Fibroblast of lung (primary cell): ENCODE data around the gene GAB1. TPM values are rescaled to one million over a fixed set of nuclear protein-coding genes. Genes with fewer than 3 reads are reported as not detected.
A peak's percentile ranks its signal among the peaks of the same experiment; 100 is the strongest.

Source experiments
- DNase-seq, 2 donors: peaks; one replicate each; pipeline versions ENCODE4 v3.0.0 to v3.0.0-alpha.2; 2010; ENCODE audit warnings: low read depth in 2 of 2
- H2AFZ ChIP-seq: 2 replicates; pipeline ENCODE4 v1.5.1; 2012; ENCODE audit warnings: low read length, control low read depth, inconsistent platforms
- H3K27ac ChIP-seq: 2 replicates; pipeline ENCODE4 v1.5.1; 2011; ENCODE audit warnings: low read length, control low read depth; ENCODE audit not compliant: insufficient read depth
- H3K27me3 ChIP-seq: 2 replicates; pipeline ENCODE4 v1.5.1; 2011; ENCODE audit warnings: mild to moderate bottlenecking, low read length; ENCODE audit not compliant: control insufficient read depth, insufficient read depth
- H3K36me3 ChIP-seq: 2 replicates; pipeline ENCODE4 v1.5.1; 2011; ENCODE audit warnings: low read length; ENCODE audit not compliant: control insufficient read depth, insufficient read depth
- H3K4me1 ChIP-seq: 2 replicates; pipeline ENCODE4 v1.5.1; 2011; ENCODE audit warnings: low read length; ENCODE audit not compliant: control insufficient read depth, insufficient read depth; ENCODE audit errors: extremely low read depth
- H3K4me2 ChIP-seq: 2 replicates; pipeline ENCODE4 v1.5.1; 2011; ENCODE audit warnings: low read length, control low read depth; ENCODE audit not compliant: insufficient read depth; ENCODE audit errors: extremely low read depth
- H3K4me3 ChIP-seq, 4 experiments: fragments of 200-600 bp in 1 of 4; sonication (generic) in 1 of 4; replicated peaks in 1 of 4; 2 replicates each; pipeline ENCODE4 v1.5.1; 2011 to 2016; ENCODE audit warnings: low read length in 4 of 4, low read depth in 3 of 4, mild to moderate bottlenecking in 3 of 4, control low read depth in 2 of 4, inconsistent platforms in 1 of 4, mixed read lengths in 1 of 4; ENCODE audit not compliant: insufficient read depth in 1 of 4; ENCODE audit errors: control extremely low read depth in 1 of 4
- H3K79me2 ChIP-seq: 2 replicates; pipeline ENCODE4 v1.5.1; 2012; ENCODE audit warnings: mild to moderate bottlenecking, low read length, inconsistent platforms; ENCODE audit not compliant: control insufficient read depth, insufficient read depth
- H3K9ac ChIP-seq: 2 replicates; pipeline ENCODE4 v1.5.1; 2011; ENCODE audit warnings: mild to moderate bottlenecking, low read length, control low read depth; ENCODE audit not compliant: insufficient read depth
- H3K9me3 ChIP-seq: 2 replicates; pipeline ENCODE4 v1.5.1; 2012; ENCODE audit warnings: low read depth, low read length; ENCODE audit not compliant: control insufficient read depth, insufficient read depth
- H4K20me1 ChIP-seq: 2 replicates; pipeline ENCODE4 v1.5.1; 2011; ENCODE audit warnings: low read length; ENCODE audit not compliant: control insufficient read depth, insufficient read depth; ENCODE audit errors: extremely low read depth
- EZH2 ChIP-seq: IDR thresholded peaks from 2 replicates; pipeline ENCODE4 v1.5.1; 2012; ENCODE audit warnings: low read length, control low read depth, mild to moderate bottlenecking; ENCODE audit errors: missing control alignments
- polyA plus RNA-seq, 2 donors: library from polyadenylated mRNA; depleted of rRNA in 1 of 2; stranded (reverse) in 1 of 2; unstranded in 1 of 2; fragments of >200 nt; gene quantifications; 2 replicates each; pipeline ENCODE4 v1.2.1, GENCODE V29; 2011 to 2012; ENCODE audit warnings: missing spikeins in 1 of 2
- total RNA-seq: library from RNA; depleted of rRNA; stranded (reverse); fragments of >200 nt; gene quantifications from 2 replicates; pipeline ENCODE4 v1.2.1, GENCODE V29; 2014
- TF ChIP-seq, protein P1 (sequence below), 2 donors: IDR thresholded peaks in 1 of 2; conservative IDR thresholded peaks in 1 of 2; 1 replicate in 1 of 2; 2 replicates in 1 of 2; pipeline ENCODE4 v1.5.1; 2011 to 2012; ENCODE audit warnings: low read length in 2 of 2, control low read depth in 1 of 2, inconsistent platforms in 1 of 2, low read depth in 1 of 2, mild to moderate bottlenecking in 1 of 2

GAB1 gene
- total and polyA plus RNA-seq, 2 donors (not counting 1 experiment from before 2014, with no cell fraction given) = 10.6 to 18.0 TPM

DNA sequence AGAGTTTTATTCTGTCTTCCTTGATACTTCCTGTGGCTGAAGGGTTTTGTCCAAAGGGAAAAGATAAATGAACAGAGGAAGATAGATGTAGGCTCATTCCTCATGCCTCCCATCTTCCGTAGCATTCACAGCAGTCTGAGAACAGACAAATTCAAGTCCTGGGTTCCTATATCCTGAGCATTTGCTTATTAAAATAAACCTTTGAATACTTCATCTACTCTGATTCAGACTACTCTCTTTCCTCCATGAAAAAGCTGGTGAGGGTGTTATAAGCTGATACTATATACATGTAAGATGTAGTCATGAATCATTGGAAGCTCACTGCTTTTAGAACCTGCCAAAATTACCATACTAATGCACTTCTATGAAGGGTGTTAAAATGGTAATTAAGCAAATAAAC lies 61.2 kb downstream of the GAB1 start:
- DNase-seq = peak in 1 of 2 donors; percentile 28
- H3K79me2 ChIP-seq = peaks cover 4% of the 10 kb centered on the region
- H3K4me3 ChIP-seq = no peak overlapping the region
- no peaks in the 10 kb centered on the region for H3K9me3 ChIP-seq
- no peaks in the 10 kb centered on the region for H3K36me3 ChIP-seq
- no peaks in the 10 kb centered on the region for H4K20me1 ChIP-seq
- H2AFZ ChIP-seq = no peak overlapping the region
- H3K4me2 ChIP-seq = peak overlapping the region; percentile 65
- TF ChIP-seq, protein P1, sequence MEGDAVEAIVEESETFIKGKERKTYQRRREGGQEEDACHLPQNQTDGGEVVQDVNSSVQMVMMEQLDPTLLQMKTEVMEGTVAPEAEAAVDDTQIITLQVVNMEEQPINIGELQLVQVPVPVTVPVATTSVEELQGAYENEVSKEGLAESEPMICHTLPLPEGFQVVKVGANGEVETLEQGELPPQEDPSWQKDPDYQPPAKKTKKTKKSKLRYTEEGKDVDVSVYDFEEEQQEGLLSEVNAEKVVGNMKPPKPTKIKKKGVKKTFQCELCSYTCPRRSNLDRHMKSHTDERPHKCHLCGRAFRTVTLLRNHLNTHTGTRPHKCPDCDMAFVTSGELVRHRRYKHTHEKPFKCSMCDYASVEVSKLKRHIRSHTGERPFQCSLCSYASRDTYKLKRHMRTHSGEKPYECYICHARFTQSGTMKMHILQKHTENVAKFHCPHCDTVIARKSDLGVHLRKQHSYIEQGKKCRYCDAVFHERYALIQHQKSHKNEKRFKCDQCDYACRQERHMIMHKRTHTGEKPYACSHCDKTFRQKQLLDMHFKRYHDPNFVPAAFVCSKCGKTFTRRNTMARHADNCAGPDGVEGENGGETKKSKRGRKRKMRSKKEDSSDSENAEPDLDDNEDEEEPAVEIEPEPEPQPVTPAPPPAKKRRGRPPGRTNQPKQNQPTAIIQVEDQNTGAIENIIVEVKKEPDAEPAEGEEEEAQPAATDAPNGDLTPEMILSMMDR (conservative IDR thresholded peaks at IDR 0.05 in 1 of 2, IDR thresholded peaks at IDR 0.05 in 1 of 2; ENCODE audit: low read depth in 1 of 2, low read length in 2 of 2) = no peak
- TF ChIP-seq EZH2 = no peak
- H3K9ac ChIP-seq = peak overlapping the region; percentile 9
- peak overlapping the region; percentile 81 for H3K27ac ChIP-seq
- no peaks in the 10 kb centered on the region for H3K27me3 ChIP-seq
- peaks cover 20% of the 10 kb centered on the region for H3K4me1 ChIP-seq

DNA sequence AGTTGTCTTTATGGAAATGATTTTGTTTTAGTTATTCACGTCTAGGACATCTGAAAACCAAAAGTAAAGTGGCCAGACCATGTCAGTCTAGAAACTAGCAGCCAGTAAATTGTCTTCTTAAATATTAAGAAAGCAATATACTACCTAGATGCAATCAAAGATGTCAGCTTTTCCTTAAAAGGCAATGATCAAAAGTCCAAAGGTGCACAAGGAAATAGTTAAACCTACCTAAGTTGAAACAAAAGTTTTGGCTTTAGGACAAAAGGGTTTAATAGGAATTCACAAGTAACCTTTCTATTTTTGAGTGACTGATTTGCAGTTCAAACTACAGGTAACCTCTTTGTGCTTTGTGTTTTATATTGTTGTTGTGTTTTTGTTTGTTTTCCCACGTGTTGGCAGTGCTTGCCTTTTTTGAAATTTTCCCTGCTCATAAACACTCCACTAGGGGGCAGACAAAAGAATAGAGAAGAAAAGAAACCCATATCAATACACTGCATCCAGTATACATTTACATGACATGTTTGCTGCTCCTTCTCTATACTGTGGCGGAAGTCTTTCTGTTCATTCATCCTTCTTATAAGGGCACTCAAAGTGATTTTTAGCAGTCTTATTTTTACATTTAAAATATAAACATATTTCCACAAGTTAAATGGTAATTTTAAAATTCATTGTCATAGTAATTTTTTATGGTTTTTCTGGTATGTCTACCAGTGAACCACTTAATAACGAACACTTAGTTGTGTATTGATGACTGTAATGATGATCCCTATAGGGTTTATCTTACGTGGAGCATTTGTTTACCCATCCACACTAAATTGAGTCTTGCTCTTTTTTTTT lies 62.7 kb downstream of the GAB1 start:
- H3K9me3 ChIP-seq = no peaks in the 10 kb centered on the region
- no peak overlapping the region for H3K4me3 ChIP-seq
- H3K4me2 ChIP-seq = no peak overlapping the region
- peaks cover 15% of the 10 kb centered on the region for H3K4me1 ChIP-seq
- no peaks in the 10 kb centered on the region for H4K20me1 ChIP-seq
- no peak overlapping the region for H3K9ac ChIP-seq
- no peaks in the 10 kb centered on the region for H3K36me3 ChIP-seq
- peaks cover 4% of the 10 kb centered on the region for H3K79me2 ChIP-seq
- H3K27ac ChIP-seq = no peak overlapping the region
- no peak overlapping the region for H2AFZ ChIP-seq
- no peaks in the 10 kb centered on the region for H3K27me3 ChIP-seq
- no peak for TF ChIP-seq EZH2
- TF ChIP-seq, protein P1 (conservative IDR thresholded peaks at IDR 0.05 in 1 of 2, IDR thresholded peaks at IDR 0.05 in 1 of 2; ENCODE audit: low read depth in 1 of 2, low read length in 2 of 2) = peak; percentile 66
- DNase-seq = peak in 1 of 2 donors; percentile 43

DNA sequence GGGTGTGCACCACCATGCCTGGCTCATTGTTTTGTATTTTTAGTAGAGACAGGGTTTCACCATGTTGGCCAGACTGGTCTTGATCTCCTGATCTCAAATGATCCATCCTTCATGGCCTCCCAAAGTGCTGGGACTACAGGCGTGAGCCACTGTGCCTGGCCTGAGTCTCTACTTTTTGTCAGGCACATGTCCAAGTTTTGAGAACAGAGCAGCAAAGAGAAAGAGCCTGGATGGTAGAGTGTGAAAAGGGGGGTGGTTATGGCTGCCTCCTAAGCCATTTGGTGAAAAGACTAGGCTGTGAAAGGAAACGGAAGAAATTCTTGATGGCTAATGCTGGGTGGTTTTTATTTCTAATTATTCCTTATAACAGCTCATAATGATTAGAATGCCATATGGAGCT lies 63.4 kb downstream of the GAB1 start:
- peaks cover 6% of the 10 kb centered on the region for H3K79me2 ChIP-seq

More for the DNA sequence above, 63.4 kb downstream of the GAB1 start:
- no peak overlapping the region for H3K4me2 ChIP-seq
- no peak overlapping the region for H3K27ac ChIP-seq
- no peaks in the 10 kb centered on the region for H3K36me3 ChIP-seq
- H3K4me3 ChIP-seq = no peak overlapping the region
- TF ChIP-seq, protein P1 (conservative IDR thresholded peaks at IDR 0.05 in 1 of 2, IDR thresholded peaks at IDR 0.05 in 1 of 2; ENCODE audit: low read depth in 1 of 2, low read length in 2 of 2) = no peak
- TF ChIP-seq EZH2 = no peak
- H4K20me1 ChIP-seq = no peaks in the 10 kb centered on the region
- no peak overlapping the region for H3K9ac ChIP-seq
- no peaks in the 10 kb centered on the region for H3K27me3 ChIP-seq
- no peak for DNase-seq
- H3K4me1 ChIP-seq = peaks cover 16% of the 10 kb centered on the region
- H3K9me3 ChIP-seq = no peaks in the 10 kb centered on the region
- H2AFZ ChIP-seq = no peak overlapping the region
